Panc1 (cell line): ENCODE results near the gene LAMP5. TPM values are rescaled to one million over a fixed set of nuclear protein-coding genes. Genes with fewer than 3 reads are reported as not detected.
A peak's percentile ranks its signal among the peaks of the same experiment; 100 is the strongest.

ENCODE experiments used
- ATAC-seq: fragments of 200-7000 bp; cut with Tn5 transposase; 2 replicates; pipeline ENCODE4 v1.9.1; 2020; ENCODE audit warnings: mild to moderate bottlenecking, moderate library complexity
- BruUV-seq: library from RNA; stranded (reverse); fragments of 400-500 nt; replicated peaks from 2 replicates; lab custom pipeline; 2021; lab: Mats Ljungman, UMichigan
- CTCF ChIA-PET: fragments of 300-600 bp; sonication (Branson Sonifier 250); formaldehyde crosslinking; loops from one replicate; lab custom pipeline; 2022; ENCODE audit warnings: antibody characterized with exemption; lab: Charles Lee
- POLR2A ChIA-PET: fragments of 300-600 bp; sonication (Branson Sonifier 250); formaldehyde crosslinking; loops from one replicate; lab custom pipeline; 2022; ENCODE audit warnings: antibody characterized with exemption; lab: Charles Lee
- DNase-seq: peaks from one replicate; pipeline ENCODE4 v3.0.0-alpha.2; 2010; ENCODE audit warnings: low read depth, low spot score
- H3K27ac ChIP-seq: 2 replicates; pipeline ENCODE4 v1.5.1; 2011; ENCODE audit warnings: mild to moderate bottlenecking, low read length, inconsistent platforms
- H3K27me3 ChIP-seq: fragments of 200-500 bp; sonication (Bioruptor generic); 2 replicates; pipeline ENCODE4 v1.6.0; 2014; ENCODE audit warnings: low read length, inconsistent platforms; ENCODE audit not compliant: control insufficient read depth, insufficient read depth
- H3K36me3 ChIP-seq: fragments of 200-500 bp; sonication (Bioruptor generic); 2 replicates; pipeline ENCODE4 v1.5.1; 2014; ENCODE audit warnings: inconsistent platforms, mild to moderate bottlenecking, low read length, moderate library complexity; ENCODE audit not compliant: control insufficient read depth, insufficient read depth
- H3K4me1 ChIP-seq: 2 replicates; pipeline ENCODE4 v1.5.1; 2011; ENCODE audit warnings: inconsistent platforms, mild to moderate bottlenecking, low read length, moderate library complexity; ENCODE audit not compliant: control insufficient read depth, insufficient read depth
- H3K4me3 ChIP-seq, 2 experiments: 2 replicates each; pipeline ENCODE4 v1.5.1; 2011 to 2012; ENCODE audit warnings: low read depth in 2 of 2, low read length in 2 of 2, mild to moderate bottlenecking in 2 of 2, inconsistent platforms in 1 of 2, moderate library complexity in 1 of 2
- H3K9me3 ChIP-seq: fragments of 200-500 bp; sonication (Bioruptor generic); 2 replicates; pipeline ENCODE4 v1.5.1; 2014; ENCODE audit warnings: low read depth, mild to moderate bottlenecking, inconsistent platforms, low read length, moderate library complexity; ENCODE audit not compliant: control insufficient read depth, insufficient read depth
- POLR2AphosphoS5 ChIP-seq: IDR thresholded peaks from 2 replicates; pipeline ENCODE4 v1.6.1; 2012; ENCODE audit warnings: mild to moderate bottlenecking, low read depth, low read length, moderate library complexity
- REST ChIP-seq, 2 experiments: IDR thresholded peaks; 2 replicates each; pipeline ENCODE4 v1.6.1; 2011 to 2012; ENCODE audit warnings: low read depth in 2 of 2, control low read depth in 1 of 2, low read length in 1 of 2, mild to moderate bottlenecking in 1 of 2, moderate library complexity in 1 of 2; ENCODE audit not compliant: insufficient read depth in 1 of 2
- SIN3A ChIP-seq: IDR thresholded peaks from 2 replicates; pipeline ENCODE4 v1.6.1; 2012; ENCODE audit warnings: low read depth, mild to moderate bottlenecking, low read length, moderate library complexity, borderline replicate concordance; ENCODE audit not compliant: insufficient read depth
- TCF7L2 ChIP-seq: IDR thresholded peaks from 2 replicates; pipeline ENCODE4 v1.6.1; 2011; ENCODE audit warnings: mild to moderate bottlenecking, low read depth, low read length, inconsistent platforms
- in situ Hi-C: cut with HindIII; loops from 2 replicates; pipeline ENCODE4 v1.10.0; 2016; ENCODE audit warnings: low sequenced_read_pairs, low pct_unique_long_range_greater_than_20kb
- intact Hi-C: fragments of 100-400 bp; cut with micrococcal nuclease; formaldehyde crosslinking; loops from one replicate; pipeline ENCODE4 v1.10.0; 2022; ENCODE audit not compliant: unreplicated experiment
- total RNA-seq: library from RNA; stranded (reverse); gene quantifications from one replicate; pipeline ENCODE4 v1.2.1, GENCODE V29; 2021; ENCODE audit not compliant: unreplicated experiment
- TF ChIP-seq, protein P1 (sequence below): fragments of 450-650 bp; IDR thresholded peaks from 2 replicates; pipeline ENCODE4 v1.5.1; 2017; ENCODE audit warnings: mild to moderate bottlenecking

LAMP5 gene
- total RNA-seq, 1 experiment from 2014 or later, result not detected

GRCh38 chr20:9515214-9515585 lies 810 bp downstream of the LAMP5 start:
- Histone ChIP-seq H3K9me3 (no peaks in the 10 kb centered on the region), H3K4me1 (peaks cover 5% of the 10 kb centered on the region; the same call in 1 of the 2 replicates), H3K4me3 (peak overlapping the region in 1 of 2 experiments; percentile 12; a peak in 1 of 4 replicates), H3K27ac (no peak overlapping the region), H3K27me3 (peaks cover 32% of the 10 kb centered on the region), H3K36me3 (no peaks in the 10 kb centered on the region; the same call in 1 of the 2 replicates)
- no TSS peak for BruUV-seq
- DNase-seq, result no peak
- intact Hi-C loops (no loop called here), in situ Hi-C loops (no loop called here)
- CTCF ChIA-PET, result no interaction called here
- POLR2A ChIA-PET, result no interaction called here
- ATAC-seq, result no peak
- TF ChIP-seq SIN3A (no peak), TCF7L2 (no peak), REST (IDR thresholded peaks at IDR 0.05; ENCODE audit: insufficient read depth in 1 of 2, low read depth in 2 of 2, low read length in 1 of 2) (no peak)
- TF ChIP-seq, protein P1, sequence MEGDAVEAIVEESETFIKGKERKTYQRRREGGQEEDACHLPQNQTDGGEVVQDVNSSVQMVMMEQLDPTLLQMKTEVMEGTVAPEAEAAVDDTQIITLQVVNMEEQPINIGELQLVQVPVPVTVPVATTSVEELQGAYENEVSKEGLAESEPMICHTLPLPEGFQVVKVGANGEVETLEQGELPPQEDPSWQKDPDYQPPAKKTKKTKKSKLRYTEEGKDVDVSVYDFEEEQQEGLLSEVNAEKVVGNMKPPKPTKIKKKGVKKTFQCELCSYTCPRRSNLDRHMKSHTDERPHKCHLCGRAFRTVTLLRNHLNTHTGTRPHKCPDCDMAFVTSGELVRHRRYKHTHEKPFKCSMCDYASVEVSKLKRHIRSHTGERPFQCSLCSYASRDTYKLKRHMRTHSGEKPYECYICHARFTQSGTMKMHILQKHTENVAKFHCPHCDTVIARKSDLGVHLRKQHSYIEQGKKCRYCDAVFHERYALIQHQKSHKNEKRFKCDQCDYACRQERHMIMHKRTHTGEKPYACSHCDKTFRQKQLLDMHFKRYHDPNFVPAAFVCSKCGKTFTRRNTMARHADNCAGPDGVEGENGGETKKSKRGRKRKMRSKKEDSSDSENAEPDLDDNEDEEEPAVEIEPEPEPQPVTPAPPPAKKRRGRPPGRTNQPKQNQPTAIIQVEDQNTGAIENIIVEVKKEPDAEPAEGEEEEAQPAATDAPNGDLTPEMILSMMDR, result no peak

- POLR2A ChIA-PET, result no interaction called here
- TF ChIP-seq SIN3A (no peak), TCF7L2 (no peak), POLR2AphosphoS5 (no peak), REST (IDR thresholded peaks at IDR 0.05; ENCODE audit: insufficient read depth in 1 of 2, low read depth in 2 of 2, low read length in 1 of 2) (no peak)
- TF ChIP-seq, protein P1, result no peak
- DNase-seq (no peak), ATAC-seq (no peak)
- no peaks in the 10 kb centered on the region; the same call in 1 of the 2 replicates for H3K36me3 ChIP-seq
- intact Hi-C loops (no loop called here), in situ Hi-C loops (no loop called here)
- peak overlapping the region in 1 of 2 experiments; percentile 5; a peak in 1 of 4 replicates for H3K4me3 ChIP-seq
- H3K4me1 ChIP-seq, result peaks cover 5% of the 10 kb centered on the region; the same call in 1 of the 2 replicates
- no TSS peak for BruUV-seq
- H3K27me3 ChIP-seq, result peaks cover 32% of the 10 kb centered on the region
- CTCF ChIA-PET, result no interaction called here
- no peaks in the 10 kb centered on the region for H3K9me3 ChIP-seq
- H3K27ac ChIP-seq, result no peak overlapping the region
Observed at GRCh38 chr20:9515741-9516233, 1.4 kb downstream of the LAMP5 start.
